ENCODE data around the gene DDX47. TPM values are rescaled to one million over a fixed set of nuclear protein-coding genes. Genes with fewer than 3 reads are reported as not detected.
"Not testable (repeated sequence)": the region's sequence is repeated elsewhere in the genome, so short reads cannot be mapped to it uniquely, and the experiment has no call there.

Gene DDX47
- total and polyA plus RNA-seq, 2 of the 4 experiments (the other 2 are of a cell fraction), result 77.8 to 89.5 TPM

- peak overlapping the region; percentile 87 for H2BK5ac ChIP-seq (ENCODE audit: low read depth, low read length, poor library complexity, severe bottlenecking)
- no peak overlapping the region for H3K4me2 ChIP-seq (ENCODE audit: low read depth, low read length)
- H3K27ac ChIP-seq (ENCODE audit: insufficient read depth, low read length), result peak overlapping the region; percentile 66
- peak overlapping the region; percentile 93 for H2BK20ac ChIP-seq (ENCODE audit: low read depth, low read length)
- dilution Hi-C loops (cut with HindIII; ENCODE audit: low sequenced_read_pairs, unreplicated experiment), result no loop called here
- peak overlapping the region; percentile 87; the same call in 1 of the 2 replicates for H3K4ac ChIP-seq (ENCODE audit: low read depth, low read length)
- TF ChIP-seq CTCF (conservative IDR thresholded peaks at IDR 0.05; ENCODE audit: low read depth, low read length) (no peak), CEBPB (IDR thresholded peaks at IDR 0.05; ENCODE audit: low read depth, low read length) (no peak), MAZ (IDR thresholded peaks at IDR 0.05; ENCODE audit: borderline replicate concordance, low read depth, low read length) (no peak), MAFK (IDR thresholded peaks at IDR 0.05; ENCODE audit: low read depth, low read length) (no peak)
- in situ Hi-C loops (cut with MboI; ENCODE audit: low sequenced_read_pairs), result loop anchor here (10.0 kb wide), 2 partner anchors 46 to 146 kb away; no protein-coding TSS in a partner anchor
- no peak for DNase-seq
- H3K9me3 ChIP-seq (ENCODE audit: control insufficient read depth, insufficient read depth, low read length), result no peaks in the 10 kb centered on the region
- no peaks in the 10 kb centered on the region for H4K20me1 ChIP-seq (ENCODE audit: insufficient read depth, low read length)
- no CpG with 5 or more reads among the region's 1 CpG for WGBS, 2 experiments (ENCODE audit: extremely low coverage in 2 of 2, insufficient read length in 1 of 2)
- no peak overlapping the region for H3K56ac ChIP-seq (ENCODE audit: extremely low read depth, insufficient read depth, low read length)
- H3K36me3 ChIP-seq (ENCODE audit: control insufficient read depth, insufficient read depth, low read length), result peaks cover 4% of the 10 kb centered on the region
- H2BK120ac ChIP-seq (ENCODE audit: low read depth, low read length), result peak overlapping the region; percentile 87
- peaks cover 20% of the 10 kb centered on the region for H3K4me1 ChIP-seq (ENCODE audit: control insufficient read depth, insufficient read depth, low read length)
- ChIA-PET CTCF (interaction anchor here (0.5 to 0.6 kb wide), 2 partner anchors 35 to 118 kb away, joined by 3 read pairs; no protein-coding TSS in a partner anchor), POLR2A (ENCODE audit: unreplicated experiment) (no interaction called here)
- H3K18ac ChIP-seq (ENCODE audit: low read depth, low read length), result peak overlapping the region; percentile 60; the same call in 1 of the 2 replicates
- peak overlapping the region; percentile 85 for H3K14ac ChIP-seq (replicated peaks; ENCODE audit: low read depth, low read length)
- peak overlapping the region; percentile 78 to 96; a peak in 3 of 4 replicates for H4K8ac ChIP-seq (ENCODE audit: low read depth in 2 of 2, low read length in 2 of 2)
- peak overlapping the region; percentile 74; the same call in 1 of the 2 replicates for H3K23ac ChIP-seq (ENCODE audit: low read depth, low read length)
- peak overlapping the region; percentile 42; the same call in 1 of the 2 replicates for H4K5ac ChIP-seq (ENCODE audit: low read depth, low read length)
- intact Hi-C loops (cut with micrococcal nuclease), result loop anchor here (5.0 kb wide), 1 partner anchor 52 kb away; the partner anchor contains the start of gene APOLD1
- BruUV-seq (replicated peaks), result no TSS peak
- H3K79me1 ChIP-seq (ENCODE audit: low read depth in 1 of 2, low read length in 2 of 2), result peaks cover 0 to 32% of the 10 kb centered on the region in 2 experiments; a peak in 3 of 4 replicates
- H2AK5ac ChIP-seq (ENCODE audit: low read depth, low read length), result peak overlapping the region; percentile 99
- peak overlapping the region; percentile 92; the same call in 1 of the 2 replicates for H4K91ac ChIP-seq (ENCODE audit: insufficient read depth, low read depth, low read length)
- no peak for ATAC-seq (ENCODE audit: low read depth)
- no peak overlapping the region for H3K9ac ChIP-seq (ENCODE audit: low read depth, low read length)
- no peak overlapping the region for H3K4me3 ChIP-seq (ENCODE audit: insufficient read depth, low read depth, low read length)
- H3K27me3 ChIP-seq (ENCODE audit: control insufficient read depth, insufficient read depth, low read length), result no peaks in the 10 kb centered on the region
- no peak overlapping the region for H2AK9ac ChIP-seq (replicated peaks; ENCODE audit: low read depth, low read length, poor library complexity)
- no peak overlapping the region for H2AFZ ChIP-seq (replicated peaks; ENCODE audit: low read length, poor library complexity)
- peaks cover 23% of the 10 kb centered on the region for H3K9me1 ChIP-seq (ENCODE audit: insufficient read depth, low read length)
- peak overlapping the region; percentile 52; the same call in 1 of the 3 replicates for H2BK15ac ChIP-seq (ENCODE audit: low read depth, low read length)
Measured at GRCh38 chr12:12839003-12839395, 25.9 kb downstream of the DDX47 start.

GRCh38 chr12:12839439-12839838 is 26.3 kb downstream of the DDX47 start:
- in situ Hi-C loops (cut with MboI; ENCODE audit: low sequenced_read_pairs), result loop anchor here (10.0 kb wide), 2 partner anchors 45 to 145 kb away; no protein-coding TSS in a partner anchor
- H2AFZ ChIP-seq (replicated peaks; ENCODE audit: low read length, poor library complexity), result peak overlapping the region; percentile 47
- DNase-seq; H3K27me3 ChIP-seq (ENCODE audit: control insufficient read depth, insufficient read depth, low read length); BruUV-seq (replicated peaks); ATAC-seq (ENCODE audit: low read depth); H3K4me3 ChIP-seq (ENCODE audit: insufficient read depth, low read depth, low read length); H3K4me2 ChIP-seq (ENCODE audit: low read depth, low read length); H4K20me1 ChIP-seq (ENCODE audit: insufficient read depth, low read length); dilution Hi-C loops (cut with HindIII; ENCODE audit: low sequenced_read_pairs, unreplicated experiment); POLR2A ChIA-PET (ENCODE audit: unreplicated experiment); H3K36me3 ChIP-seq (ENCODE audit: control insufficient read depth, insufficient read depth, low read length); H3K9me3 ChIP-seq (ENCODE audit: control insufficient read depth, insufficient read depth, low read length): not testable (repeated sequence)
- H3K27ac ChIP-seq (ENCODE audit: insufficient read depth, low read length), result peak overlapping the region; percentile 66
- H3K9me1 ChIP-seq (ENCODE audit: insufficient read depth, low read length), result peaks cover 23% of the 10 kb centered on the region
- H2BK15ac ChIP-seq (ENCODE audit: low read depth, low read length), result peak overlapping the region; percentile 98; the same call in 2 of the 3 replicates
- peak overlapping the region; percentile 53; the same call in 1 of the 2 replicates for H3K18ac ChIP-seq (ENCODE audit: low read depth, low read length)
- H4K91ac ChIP-seq (ENCODE audit: insufficient read depth, low read depth, low read length), result peak overlapping the region; percentile 92
- peak overlapping the region; percentile 87 for H2BK120ac ChIP-seq (ENCODE audit: low read depth, low read length)
- H2AK9ac ChIP-seq (replicated peaks; ENCODE audit: low read depth, low read length, poor library complexity), result peak overlapping the region; percentile 11
- H3K9ac ChIP-seq (ENCODE audit: low read depth, low read length), result 0 out of 2 replicates have a peak overlapping the region, but pooled peaks have one; percentile 0
- WGBS, 2 experiments (ENCODE audit: extremely low coverage in 2 of 2, insufficient read length in 1 of 2), result 100% methylated on average over 2 of the region's 10 CpGs; no CpG with 5 or more reads in 1 of the 2 experiments
- H4K8ac ChIP-seq (ENCODE audit: low read depth in 2 of 2, low read length in 2 of 2), result peak overlapping the region; percentile 78 to 96
- peak overlapping the region; percentile 87 for H3K4ac ChIP-seq (ENCODE audit: low read depth, low read length)
- peaks cover 20% of the 10 kb centered on the region for H3K4me1 ChIP-seq (ENCODE audit: control insufficient read depth, insufficient read depth, low read length)
- peak overlapping the region; percentile 45 for H3K56ac ChIP-seq (ENCODE audit: extremely low read depth, insufficient read depth, low read length)
- peak overlapping the region; percentile 90 for H3K14ac ChIP-seq (replicated peaks; ENCODE audit: low read depth, low read length)
- peak overlapping the region; percentile 99 for H2AK5ac ChIP-seq (ENCODE audit: low read depth, low read length)
- CTCF ChIA-PET, result interaction anchor here (0.5 to 0.6 kb wide), 2 partner anchors 35 to 119 kb away, joined by 3 read pairs; no protein-coding TSS in a partner anchor
- peak overlapping the region; percentile 87 for H2BK5ac ChIP-seq (ENCODE audit: low read depth, low read length, poor library complexity, severe bottlenecking)
- peaks cover 0 to 32% of the 10 kb centered on the region in 2 experiments; a peak in 3 of 4 replicates for H3K79me1 ChIP-seq (ENCODE audit: low read depth in 1 of 2, low read length in 2 of 2)
- H3K23ac ChIP-seq (ENCODE audit: low read depth, low read length), result peak overlapping the region; percentile 77
- intact Hi-C loops (cut with micrococcal nuclease), result loop anchor here (5.0 kb wide), 1 partner anchor 52 kb away; the partner anchor contains the start of gene APOLD1
- H2BK20ac ChIP-seq (ENCODE audit: low read depth, low read length), result peak overlapping the region; percentile 93
- H4K5ac ChIP-seq (ENCODE audit: low read depth, low read length), result peak overlapping the region; percentile 42; the same call in 1 of the 2 replicates
